GM21447 (cell line): ENCODE measurements around the gene PRKAG2.
"Not testable (repeated sequence)": the region's sequence is repeated elsewhere in the genome, so short reads cannot be mapped to it uniquely, and the experiment has no call there.

Source experiments
- ATAC-seq: cut with Tn5 transposase; IDR thresholded peaks from one replicate; pipeline ENCODE4 v1.9.1; 2021; ENCODE audit not compliant: unreplicated experiment

PRKAG2 gene

DNA sequence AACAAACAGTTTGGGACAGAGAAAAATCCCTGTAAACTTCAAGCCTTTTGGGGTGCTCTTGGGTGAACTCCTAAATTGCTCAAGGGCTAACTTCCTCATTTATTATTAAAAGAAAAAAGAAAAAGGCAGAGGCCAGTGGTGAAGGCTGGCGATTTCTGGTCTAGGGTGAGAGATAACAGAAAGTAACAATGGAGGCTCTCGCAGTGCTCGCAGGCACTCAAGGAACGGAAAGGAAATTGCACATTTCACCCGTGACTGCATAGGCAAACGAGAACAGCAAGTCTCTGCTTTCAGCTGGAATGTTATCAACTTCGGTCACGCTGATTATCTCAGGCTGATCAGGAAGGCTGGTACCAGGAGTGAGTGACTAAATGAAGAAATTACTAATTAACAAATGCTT lies 70.7 kb downstream of the PRKAG2 start:
- no peak for ATAC-seq

- no peak for ATAC-seq
Measured at GRCh38 chr7:151805191-151805590, 71.7 kb downstream of the PRKAG2 start.

DNA sequence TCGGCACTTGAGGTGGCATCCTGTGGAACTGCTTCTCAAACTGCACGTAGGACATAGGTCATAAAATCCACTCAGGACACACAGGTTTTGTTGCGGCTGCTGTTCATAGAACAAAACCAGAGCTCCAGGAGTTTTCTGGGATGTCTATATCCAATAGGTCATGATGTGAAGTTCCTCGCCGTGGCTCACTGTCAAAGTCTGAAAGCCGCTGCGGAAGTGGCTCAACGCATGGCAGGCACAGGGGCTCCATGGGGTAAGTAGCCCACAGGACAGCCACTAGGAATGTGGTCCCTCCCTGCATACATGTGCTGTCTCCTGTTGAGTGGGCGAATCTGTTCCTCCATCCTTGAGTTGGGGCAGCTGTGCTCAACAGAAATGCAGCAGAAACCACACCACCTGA lies 72.2 kb downstream of the PRKAG2 start:
- no peak for ATAC-seq

DNA sequence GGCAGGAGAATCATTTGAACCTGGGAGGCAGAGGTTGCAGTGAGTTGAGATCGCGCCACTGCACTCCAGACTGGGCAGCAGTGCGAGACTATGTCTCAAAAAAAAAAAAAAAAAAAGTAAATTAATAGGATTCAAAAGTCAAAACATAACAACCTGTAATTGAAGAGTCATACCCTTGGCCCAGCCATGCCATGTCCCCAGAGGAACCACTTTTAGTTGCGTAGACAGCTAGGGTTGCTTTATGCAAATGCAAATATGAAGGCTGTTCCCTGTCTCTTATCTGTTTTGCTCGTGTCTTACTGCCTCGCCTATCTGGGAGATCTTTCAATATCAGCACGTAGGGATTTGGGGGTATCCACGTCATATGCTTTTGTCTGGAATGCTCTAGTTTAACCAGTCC lies 73.1 kb downstream of the PRKAG2 start:
- ATAC-seq: no peak

- no peak for ATAC-seq
Measured at GRCh38 chr7:151802469-151802846, 74.5 kb downstream of the PRKAG2 start.

DNA sequence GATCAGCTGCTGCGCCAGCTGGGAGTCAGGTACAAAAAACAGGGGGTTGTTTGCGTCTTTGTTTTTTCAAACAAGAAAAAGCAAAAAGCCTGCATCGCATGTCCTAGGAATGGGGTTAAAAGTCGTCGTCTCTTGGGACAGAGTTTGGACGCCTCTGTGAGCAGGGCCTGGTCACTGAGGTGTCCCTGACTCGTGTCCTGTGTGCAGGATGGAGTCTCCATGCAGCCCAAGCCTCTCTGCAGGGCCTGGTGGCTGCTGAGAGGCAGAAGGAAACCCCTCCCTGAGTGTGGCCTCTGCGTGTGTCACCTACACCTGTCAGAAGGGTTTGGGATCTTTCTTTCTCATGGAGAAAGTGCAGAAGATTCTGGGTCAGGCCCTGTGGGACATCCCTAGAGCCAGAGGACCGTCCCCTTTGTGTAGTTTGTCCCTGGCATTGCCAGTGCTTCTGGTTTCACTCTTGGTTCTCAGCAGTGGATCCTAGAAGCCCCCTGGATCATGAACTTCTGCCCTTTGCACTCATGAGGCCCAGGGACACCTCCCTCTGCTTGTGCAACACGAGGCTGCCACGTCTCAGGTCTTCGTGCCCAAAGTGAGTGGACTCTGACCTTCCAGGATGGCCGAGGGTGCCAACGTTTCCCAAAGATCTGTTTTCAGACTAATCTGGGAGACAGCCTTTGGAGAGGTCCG lies 75.0 kb downstream of the PRKAG2 start:
- no peak for ATAC-seq

DNA sequence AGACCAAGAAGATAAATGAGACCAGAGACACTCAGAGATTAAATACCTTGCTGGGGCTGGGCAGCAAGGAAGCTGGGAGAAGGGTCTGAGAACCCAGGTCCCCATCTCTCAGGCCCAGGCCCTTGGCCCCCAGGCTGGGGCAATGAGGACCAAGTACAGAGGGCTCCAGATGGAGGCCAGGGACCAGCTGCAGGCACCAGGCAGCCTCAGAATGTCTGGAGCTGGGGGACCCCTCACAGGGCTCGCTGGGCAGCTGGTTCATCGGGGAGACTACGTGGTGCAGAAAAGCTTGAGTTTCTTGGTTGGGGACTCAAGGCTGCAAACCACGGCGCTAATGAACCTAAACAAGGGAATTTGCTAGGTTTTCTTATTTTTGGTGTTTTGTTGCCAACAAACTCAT lies 75.6 kb downstream of the PRKAG2 start:
- no peak for ATAC-seq

GRCh38 chr7:151800861-151801260 lies 76.1 kb downstream of the PRKAG2 start:
- ATAC-seq: no peak

- ATAC-seq: no peak
Measured at GRCh38 chr7:151800391-151800790, 76.5 kb downstream of the PRKAG2 start.

- ATAC-seq: no peak
Measured at GRCh38 chr7:151799506-151799905, 77.4 kb downstream of the PRKAG2 start.

DNA sequence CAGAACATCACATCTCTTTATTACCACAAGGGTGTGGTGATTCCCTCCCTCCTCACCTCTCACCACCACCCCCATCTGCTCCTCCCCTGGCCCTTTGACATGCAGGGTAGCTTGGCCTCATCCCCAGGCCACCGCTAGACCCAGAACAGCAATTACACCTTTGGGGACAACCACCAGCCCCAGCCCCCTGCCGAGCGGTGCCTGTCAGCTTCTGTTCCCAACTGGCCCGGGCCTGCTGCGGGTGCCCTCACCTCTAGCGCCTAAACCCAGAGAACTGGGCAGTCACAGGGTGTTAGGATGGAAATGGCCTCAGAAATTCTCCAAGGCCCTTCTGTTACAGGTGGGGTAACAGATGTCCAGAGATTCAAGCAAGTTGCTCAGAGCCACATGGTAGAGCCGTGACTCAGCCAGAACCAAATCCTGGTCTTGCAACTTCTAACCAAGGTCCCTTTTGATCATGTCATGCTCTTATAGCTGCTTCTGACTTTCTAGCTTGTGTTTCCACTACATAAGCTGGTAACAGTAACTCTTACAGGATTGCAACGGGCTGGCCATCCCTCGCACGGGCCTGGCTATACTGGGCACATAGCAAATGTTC lies 78.0 kb downstream of the PRKAG2 start:
- no peak for ATAC-seq

- ATAC-seq: not testable (repeated sequence)
Measured at GRCh38 chr7:151797667-151798307, 79.1 kb downstream of the PRKAG2 start.

- no peak for ATAC-seq
Measured at GRCh38 chr7:151796871-151797537, 79.9 kb downstream of the PRKAG2 start.

DNA sequence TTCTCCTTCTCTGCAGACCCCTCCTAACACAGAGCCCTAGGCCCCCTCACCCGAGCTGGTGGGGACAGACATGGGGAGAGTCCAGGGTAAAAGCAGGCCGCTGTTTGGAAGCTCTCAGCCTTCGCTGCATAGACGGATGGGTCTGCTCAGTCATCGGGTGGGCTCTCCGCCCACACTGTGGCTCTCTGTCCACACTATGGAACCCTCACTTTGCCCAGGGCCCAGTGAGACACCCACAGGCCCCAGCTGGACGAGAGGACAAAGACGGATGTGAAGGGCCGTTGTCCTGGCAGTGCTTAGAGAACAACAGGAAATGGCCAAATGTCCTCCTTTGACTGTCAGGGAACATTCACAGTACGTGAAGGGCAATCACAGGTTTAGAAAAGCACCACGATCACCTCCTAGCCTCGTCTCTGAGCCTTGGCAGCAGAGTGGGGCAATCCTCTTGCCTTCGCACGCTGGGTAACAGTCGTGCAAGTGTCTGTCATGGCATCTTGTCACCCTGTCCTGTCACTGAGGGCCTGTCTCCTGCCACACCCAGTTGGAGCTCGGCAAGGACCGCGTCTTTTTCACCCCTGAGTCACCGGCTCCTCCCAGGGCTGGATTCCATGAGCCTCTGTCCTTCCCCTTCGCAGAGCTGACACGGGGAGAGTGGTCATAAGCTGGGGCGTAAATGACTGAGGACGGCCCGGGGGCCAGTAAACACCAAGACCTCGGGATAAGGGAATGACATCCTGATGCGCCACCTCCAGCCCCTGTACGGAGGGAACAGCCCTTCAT lies 80.6 kb downstream of the PRKAG2 start:
- ATAC-seq: no peak

DNA sequence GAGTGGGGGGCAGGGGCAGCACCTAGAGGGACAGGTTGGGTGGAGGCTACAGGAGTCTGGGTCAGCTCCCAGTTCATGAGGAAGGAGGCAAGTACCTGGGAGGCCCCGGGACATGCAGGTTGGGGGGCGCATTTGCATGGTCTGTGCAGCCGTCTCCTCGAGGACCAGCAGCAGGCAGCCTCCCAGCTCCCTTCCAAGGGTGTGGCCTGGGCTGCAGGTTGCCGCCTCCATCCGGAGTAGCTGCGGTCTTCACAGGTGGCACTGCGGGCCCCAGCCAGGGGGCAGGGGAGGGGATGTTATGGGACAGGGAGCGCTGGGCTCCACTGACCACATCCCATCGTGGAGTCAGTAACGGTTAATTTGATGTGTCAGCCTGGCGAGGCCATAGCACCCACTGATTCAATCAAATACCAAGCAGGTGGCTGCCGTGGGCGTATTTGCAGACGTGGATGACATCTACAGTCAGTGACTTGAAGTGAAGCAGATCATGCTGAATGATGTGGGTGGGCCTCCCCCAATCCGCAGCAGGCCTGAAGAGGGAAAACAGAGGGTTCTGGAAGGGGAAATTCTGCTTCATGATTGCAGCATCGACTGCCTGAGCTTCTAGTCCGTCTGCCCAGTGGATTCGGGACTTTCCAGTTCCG lies 81.6 kb downstream of the PRKAG2 start:
- no peak for ATAC-seq

- ATAC-seq: no peak
Measured at GRCh38 chr7:151794508-151795167, 82.3 kb downstream of the PRKAG2 start.

DNA sequence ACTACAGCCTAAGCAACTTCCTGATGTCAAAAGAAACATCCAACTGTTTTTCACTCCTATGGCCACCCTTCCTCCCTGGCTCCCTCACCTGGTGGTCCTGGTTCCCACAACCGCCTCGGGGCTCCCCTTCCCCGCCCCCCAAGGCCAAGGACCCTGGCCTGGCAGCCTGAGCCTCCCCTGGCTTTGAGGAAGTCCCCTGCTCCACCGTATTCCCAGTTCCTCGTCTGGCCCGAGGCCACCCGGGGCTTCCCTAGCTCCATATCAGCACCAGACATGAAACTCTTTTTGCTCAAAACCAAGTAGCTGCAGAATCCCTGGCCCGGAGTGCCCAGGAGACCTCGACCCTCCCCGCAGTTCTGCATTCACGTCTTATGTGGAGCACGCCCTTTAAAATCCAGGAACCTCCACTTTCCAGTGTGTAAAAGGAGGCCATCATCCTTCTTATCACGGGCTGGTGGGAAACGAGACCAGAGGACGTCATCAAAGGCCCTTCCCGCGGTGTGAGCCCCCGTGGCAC lies 82.9 kb downstream of the PRKAG2 start:
- ATAC-seq: no peak

DNA sequence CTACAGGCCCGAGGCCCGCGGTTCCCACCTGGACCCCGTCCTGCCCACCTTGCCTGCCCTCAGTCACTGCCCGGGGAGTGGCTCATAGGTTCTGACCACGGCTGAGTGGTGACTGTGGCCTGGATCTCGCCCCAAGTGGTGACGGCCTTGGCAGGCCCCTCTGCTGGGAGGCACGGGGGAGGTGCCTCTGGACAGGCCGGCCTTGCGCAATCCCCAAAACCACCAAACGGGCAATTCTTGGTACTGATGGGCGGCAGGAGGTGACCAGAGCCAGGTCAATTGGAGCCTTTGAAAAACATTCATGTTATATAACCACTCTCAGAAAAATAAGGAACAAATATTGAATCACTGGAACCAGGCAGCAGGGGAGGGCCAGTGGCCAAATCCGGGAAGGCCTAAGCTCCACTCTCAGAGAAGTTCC lies 83.4 kb downstream of the PRKAG2 start:
- ATAC-seq: no peak

- ATAC-seq: no peak
Measured at GRCh38 chr7:151792636-151793035, 84.3 kb downstream of the PRKAG2 start.

GRCh38 chr7:151792086-151792485 lies 84.8 kb downstream of the PRKAG2 start:
- no peak for ATAC-seq
